Measurements from ENCODE around the gene ZNFX1.

ZNFX1 gene

DNA sequence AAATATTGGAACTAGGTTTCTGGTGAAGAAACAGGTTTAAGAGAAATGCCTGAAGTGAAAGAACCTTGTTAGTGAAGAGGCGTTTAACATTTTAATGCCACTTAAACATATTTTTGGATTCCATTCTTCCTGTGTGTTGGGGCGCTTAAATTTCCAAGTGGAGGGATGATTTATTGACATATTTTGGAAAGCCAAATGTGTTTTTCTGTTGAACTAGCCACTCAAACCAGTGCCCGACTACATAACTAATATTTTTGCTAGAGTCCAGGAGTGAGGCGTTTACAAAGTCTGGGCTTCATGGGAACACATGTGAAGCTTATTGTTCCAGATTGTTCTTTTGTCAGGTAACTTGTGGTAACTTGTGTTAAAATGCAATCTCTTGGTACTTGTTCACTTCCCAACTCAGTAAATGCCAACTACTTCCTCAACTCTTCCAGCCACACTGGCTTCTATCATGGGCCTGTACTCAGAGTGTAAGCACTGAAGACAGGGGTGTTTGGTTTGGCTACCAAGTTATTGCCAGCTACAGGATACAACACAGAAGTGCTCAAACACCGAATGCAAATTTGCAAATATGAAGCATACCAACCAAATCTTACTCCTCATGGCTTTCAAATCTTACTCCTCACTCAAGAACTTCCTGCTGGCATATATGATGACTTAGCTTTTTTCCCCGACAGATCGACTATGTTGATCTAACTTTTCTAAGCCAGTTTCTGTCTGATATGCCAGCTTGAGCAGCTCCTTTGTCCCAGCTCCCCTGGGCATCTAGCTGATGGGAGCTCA, 2.0 kb upstream of the ZNFX1 start:
- H3K9me3 ChIP-seq: peaks cover 0 to 8% (median 2%) of the 10 kb centered on the region in 3 donors
- peaks cover 53 to 65% (median 64%) of the 10 kb centered on the region in 3 donors for H3K36me3 ChIP-seq
- peak overlapping the region in 1 of 2 donors; percentile 92 for H3K27ac ChIP-seq
- DNase-seq: no peak
- no peaks in the 10 kb centered on the region for H3K27me3 ChIP-seq
- intact Hi-C loops (cut with DNase I; ENCODE audit: low total_unique reads): no loop called here
- peak overlapping the region; percentile 82 to 94 for H3K4me3 ChIP-seq
- TF ChIP-seq CTCF (IDR thresholded peaks at IDR 0.05): no peak
- H3K4me1 ChIP-seq: peaks cover 0 to 76% (median 35%) of the 10 kb centered on the region in 4 donors

GRCh38 chr20:49278818-49279676, 1.2 kb upstream of the ZNFX1 start:
- TF ChIP-seq CTCF (IDR thresholded peaks at IDR 0.05): no peak
- Histone ChIP-seq H3K27me3 (no peaks in the 10 kb centered on the region), H3K27ac (peak overlapping the region; percentile 92 to 96), H3K4me3 (peak overlapping the region; percentile 82 to 94), H3K4me1 (peaks cover 0 to 70% (median 35%) of the 10 kb centered on the region in 4 donors), H3K36me3 (peaks cover 46 to 63% (median 59%) of the 10 kb centered on the region in 3 donors), H3K9me3 (peaks cover 0 to 8% (median 0%) of the 10 kb centered on the region in 3 donors)
- peak in 1 of 2 donors; percentile 67 for DNase-seq
- intact Hi-C loops (cut with DNase I; ENCODE audit: low total_unique reads): no loop called here

GRCh38 chr20:49277786-49278035, 146 bp downstream of the ZNFX1 start:
- Histone ChIP-seq H3K27me3 (no peaks in the 10 kb centered on the region), H3K27ac (peak overlapping the region; percentile 92 to 96), H3K36me3 (peaks cover 46 to 63% (median 53%) of the 10 kb centered on the region in 3 donors), H3K4me1 (peaks cover 0 to 65% (median 31%) of the 10 kb centered on the region in 4 donors), H3K9me3 (peaks cover 0 to 5% (median 0%) of the 10 kb centered on the region in 3 donors), H3K4me3 (peak overlapping the region; percentile 82 to 94)
- no peak for TF ChIP-seq CTCF (IDR thresholded peaks at IDR 0.05)
- intact Hi-C loops (cut with DNase I; ENCODE audit: low total_unique reads): no loop called here
- DNase-seq: no peak

- intact Hi-C loops (cut with DNase I; ENCODE audit: low total_unique reads): no loop called here
- Histone ChIP-seq H3K27ac (peak overlapping the region; percentile 92 to 96), H3K4me3 (peak overlapping the region; percentile 82 to 94), H3K4me1 (peaks cover 0 to 60% (median 29%) of the 10 kb centered on the region in 4 donors), H3K9me3 (peaks cover 0 to 5% (median 0%) of the 10 kb centered on the region in 3 donors), H3K27me3 (no peaks in the 10 kb centered on the region), H3K36me3 (peaks cover 46 to 63% (median 50%) of the 10 kb centered on the region in 3 donors)
- no peak for TF ChIP-seq CTCF (IDR thresholded peaks at IDR 0.05)
- DNase-seq: peak; percentile 38 to 77
These were observed 684 bp downstream of the ZNFX1 start for GRCh38 chr20:49276961-49277785.
